ENCODE results near the gene KCNA1.
"Not testable (repeated sequence)": the region's sequence is repeated elsewhere in the genome, so short reads cannot be mapped to it uniquely, and the experiment has no call there.

The KCNA1 gene

GRCh38 chr12:4909734-4910501, at the start of gene KCNA1:
TSS of gene KCNA1 (plus strand) at chr12:4909905. CDS start at chr12:4911379, 1,474 bp downstream.
- in situ Hi-C loops (cut with MboI; ENCODE audit: low sequenced_read_pairs): no loop called here

DNA sequence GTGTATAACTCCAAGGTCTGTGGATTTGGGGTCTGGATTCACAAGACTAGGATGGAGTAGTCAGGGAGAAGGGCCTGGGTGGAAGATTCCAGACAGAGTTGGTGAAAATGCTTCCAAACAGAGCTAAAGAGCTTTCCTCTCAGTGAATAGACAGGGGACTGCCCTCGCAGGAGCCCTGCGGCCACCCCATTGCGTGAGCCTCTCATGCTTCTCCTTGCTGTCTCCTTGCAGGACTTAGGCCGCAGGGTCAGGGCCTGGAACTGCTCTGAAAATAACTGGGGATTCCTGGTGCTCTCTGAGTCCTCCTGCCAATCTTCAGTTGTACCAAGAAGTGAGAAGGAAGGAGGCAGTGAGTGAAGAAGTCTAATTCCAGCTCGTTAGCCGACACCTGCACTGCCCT, 49.0 kb upstream of the KCNA1 start:
- in situ Hi-C loops (cut with MboI; ENCODE audit: low sequenced_read_pairs): no loop called here

- in situ Hi-C loops (cut with MboI; ENCODE audit: low sequenced_read_pairs): no loop called here
These were observed 46.9 kb upstream of the KCNA1 start for GRCh38 chr12:4862809-4863208.

- in situ Hi-C loops (cut with MboI; ENCODE audit: low sequenced_read_pairs): no loop called here
These were observed 45.1 kb upstream of the KCNA1 start for GRCh38 chr12:4864575-4864974.

GRCh38 chr12:4865246-4865645, 44.5 kb upstream of the KCNA1 start:
- in situ Hi-C loops (cut with MboI; ENCODE audit: low sequenced_read_pairs): no loop called here

- in situ Hi-C loops (cut with MboI; ENCODE audit: low sequenced_read_pairs): no loop called here
These were observed 43.4 kb upstream of the KCNA1 start for GRCh38 chr12:4866299-4866698.

DNA sequence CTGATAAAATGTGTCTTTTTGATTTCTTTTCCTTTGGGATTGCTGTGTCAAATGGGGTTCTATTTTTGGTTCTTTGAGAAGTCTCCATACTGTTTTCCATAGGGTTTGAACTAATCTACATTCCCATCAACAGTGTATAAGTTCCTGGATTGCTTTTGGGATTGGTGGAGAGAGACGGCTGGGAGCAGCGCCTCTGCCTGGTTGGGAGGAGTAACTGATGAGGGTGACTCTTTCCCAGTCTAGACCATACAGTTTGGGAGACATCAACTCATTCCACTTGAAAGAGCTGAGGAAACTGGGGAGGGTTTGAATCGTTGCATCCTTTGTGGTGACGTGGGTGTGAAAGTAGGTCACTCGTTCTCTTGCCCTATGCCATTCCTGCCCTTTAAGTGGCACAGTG, 42.3 kb upstream of the KCNA1 start:
- in situ Hi-C loops (cut with MboI; ENCODE audit: low sequenced_read_pairs): no loop called here

- in situ Hi-C loops (cut with MboI; ENCODE audit: low sequenced_read_pairs): no loop called here
These were observed 39.3 kb upstream of the KCNA1 start for GRCh38 chr12:4870423-4870822.

DNA sequence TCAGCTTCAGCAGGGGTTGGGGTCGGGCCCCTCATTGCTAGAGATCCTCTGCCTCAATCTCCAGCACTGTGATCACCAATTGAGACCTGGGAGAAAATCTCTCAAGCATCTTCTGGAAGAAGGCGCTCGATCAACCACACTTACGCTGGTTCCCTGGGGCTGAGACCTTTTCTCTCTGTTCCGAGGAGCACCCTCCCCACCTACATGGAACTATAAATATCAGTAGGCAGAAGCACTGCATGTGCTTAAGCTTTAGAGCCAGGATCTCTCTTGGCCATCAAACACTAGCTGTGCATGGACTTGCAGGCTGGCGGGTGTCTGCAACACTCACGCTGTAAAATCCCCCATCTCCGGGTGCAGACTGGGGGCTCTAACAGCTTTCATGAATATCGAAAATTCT, 38.2 kb upstream of the KCNA1 start:
- in situ Hi-C loops (cut with MboI; ENCODE audit: low sequenced_read_pairs): no loop called here

GRCh38 chr12:4873947-4874346, 35.8 kb upstream of the KCNA1 start:
- in situ Hi-C loops (cut with MboI; ENCODE audit: low sequenced_read_pairs): no loop called here

GRCh38 chr12:4874671-4875070, 35.0 kb upstream of the KCNA1 start:
- in situ Hi-C loops (cut with MboI; ENCODE audit: low sequenced_read_pairs): no loop called here

GRCh38 chr12:4879481-4879880, 30.2 kb upstream of the KCNA1 start:
- in situ Hi-C loops (cut with MboI; ENCODE audit: low sequenced_read_pairs): not testable (repeated sequence)

- in situ Hi-C loops (cut with MboI; ENCODE audit: low sequenced_read_pairs): no loop called here
These were observed 28.2 kb upstream of the KCNA1 start for GRCh38 chr12:4881266-4882064.

DNA sequence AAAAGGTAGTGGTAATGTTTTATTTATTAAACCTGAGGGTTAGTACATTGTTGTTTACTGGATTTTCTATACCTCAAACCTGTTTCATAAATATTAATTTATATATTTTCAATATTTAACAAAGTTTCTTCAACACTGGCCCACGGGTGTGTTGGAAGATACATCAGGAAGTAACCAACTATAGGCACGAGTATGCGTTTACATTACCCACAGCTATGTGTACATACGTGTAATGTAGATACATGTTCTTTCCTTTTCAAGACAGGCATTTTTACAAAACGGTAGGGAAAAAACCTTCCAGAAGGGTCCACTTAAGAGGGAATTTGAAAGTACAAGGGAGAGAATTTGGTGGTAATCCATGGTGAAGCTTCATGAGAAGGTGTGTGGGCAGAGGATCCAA, 17.8 kb upstream of the KCNA1 start:
- in situ Hi-C loops (cut with MboI; ENCODE audit: low sequenced_read_pairs): no loop called here

DNA sequence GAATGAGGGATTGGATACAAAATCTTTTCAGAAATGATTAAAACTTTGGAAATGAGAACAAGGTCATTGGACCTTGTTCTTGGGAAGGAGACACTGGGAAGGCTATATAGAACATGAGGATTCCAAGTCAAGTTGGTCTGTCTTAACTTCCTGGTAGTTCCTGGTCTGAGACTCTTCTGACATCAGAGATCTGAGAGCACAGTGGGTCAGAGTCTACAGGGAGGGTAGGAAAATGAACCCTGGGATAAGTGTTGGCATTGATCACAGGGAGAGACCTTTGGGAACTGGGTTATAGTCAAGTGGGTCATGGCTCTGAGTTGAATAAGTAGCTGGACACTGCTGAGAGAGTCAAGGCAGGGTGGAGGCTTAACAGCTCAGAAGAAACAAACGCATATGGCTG, 17.3 kb upstream of the KCNA1 start:
- in situ Hi-C loops (cut with MboI; ENCODE audit: low sequenced_read_pairs): no loop called here

DNA sequence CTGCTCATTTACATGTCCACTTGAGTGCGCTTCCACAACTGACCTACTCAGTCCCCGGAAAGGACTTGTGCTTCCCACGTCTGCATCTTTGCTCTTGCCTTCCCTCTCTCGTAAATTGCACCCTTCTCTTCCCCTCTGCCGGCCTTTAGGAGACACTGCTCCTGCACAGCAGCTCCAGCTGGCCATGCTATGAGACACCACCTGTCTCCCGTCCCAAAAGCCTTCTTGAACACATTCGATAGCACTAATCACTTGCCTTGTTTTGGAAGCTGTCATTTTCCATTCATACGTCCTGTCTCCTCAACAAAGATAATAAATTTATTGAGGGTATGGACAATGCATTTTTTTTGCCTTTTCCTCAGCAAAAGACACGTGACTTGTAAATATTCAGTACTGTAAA, 15.7 kb upstream of the KCNA1 start:
- in situ Hi-C loops (cut with MboI; ENCODE audit: low sequenced_read_pairs): no loop called here

- in situ Hi-C loops (cut with MboI; ENCODE audit: low sequenced_read_pairs): no loop called here
These were observed 10.3 kb upstream of the KCNA1 start for GRCh38 chr12:4899364-4899763.

DNA sequence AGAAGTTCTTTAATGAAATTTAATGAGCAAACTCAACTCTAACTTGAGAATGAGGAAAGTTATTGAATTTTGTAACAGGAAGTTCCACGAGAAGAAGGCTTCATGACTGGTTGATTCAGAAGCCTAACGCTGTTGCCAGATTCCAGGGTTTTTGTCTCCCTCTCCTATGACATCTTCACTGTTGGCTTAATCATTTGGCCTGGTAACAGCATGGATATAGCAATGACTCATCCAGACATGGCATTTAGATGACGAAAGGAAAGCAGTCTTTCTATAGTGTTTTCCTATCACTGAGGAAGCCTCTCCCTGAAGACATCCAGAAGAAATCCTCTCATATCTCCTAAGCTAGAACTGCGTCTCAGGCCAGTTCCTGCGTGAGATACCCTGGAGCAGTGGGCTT, 9.4 kb upstream of the KCNA1 start:
- in situ Hi-C loops (cut with MboI; ENCODE audit: low sequenced_read_pairs): no loop called here

DNA sequence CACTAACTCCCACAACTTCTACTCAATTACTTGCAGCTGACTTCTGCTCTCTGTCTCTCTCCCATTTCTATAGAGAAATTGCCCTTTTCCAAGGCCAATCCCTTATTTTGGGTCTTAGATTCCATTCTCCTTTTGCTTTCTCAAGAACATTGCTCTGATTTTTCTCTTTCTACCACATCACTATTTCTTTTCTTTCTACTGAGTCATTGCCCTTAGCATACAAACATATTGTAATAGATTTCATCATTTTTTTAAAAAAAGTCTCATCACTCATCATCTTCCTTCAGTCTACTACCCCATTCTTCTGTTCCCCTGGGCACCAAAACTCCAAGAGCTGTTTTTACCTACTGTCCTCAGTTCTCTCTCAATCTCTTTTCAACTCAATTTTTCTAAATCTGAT, 4.4 kb upstream of the KCNA1 start:
- in situ Hi-C loops (cut with MboI; ENCODE audit: low sequenced_read_pairs): no loop called here

DNA sequence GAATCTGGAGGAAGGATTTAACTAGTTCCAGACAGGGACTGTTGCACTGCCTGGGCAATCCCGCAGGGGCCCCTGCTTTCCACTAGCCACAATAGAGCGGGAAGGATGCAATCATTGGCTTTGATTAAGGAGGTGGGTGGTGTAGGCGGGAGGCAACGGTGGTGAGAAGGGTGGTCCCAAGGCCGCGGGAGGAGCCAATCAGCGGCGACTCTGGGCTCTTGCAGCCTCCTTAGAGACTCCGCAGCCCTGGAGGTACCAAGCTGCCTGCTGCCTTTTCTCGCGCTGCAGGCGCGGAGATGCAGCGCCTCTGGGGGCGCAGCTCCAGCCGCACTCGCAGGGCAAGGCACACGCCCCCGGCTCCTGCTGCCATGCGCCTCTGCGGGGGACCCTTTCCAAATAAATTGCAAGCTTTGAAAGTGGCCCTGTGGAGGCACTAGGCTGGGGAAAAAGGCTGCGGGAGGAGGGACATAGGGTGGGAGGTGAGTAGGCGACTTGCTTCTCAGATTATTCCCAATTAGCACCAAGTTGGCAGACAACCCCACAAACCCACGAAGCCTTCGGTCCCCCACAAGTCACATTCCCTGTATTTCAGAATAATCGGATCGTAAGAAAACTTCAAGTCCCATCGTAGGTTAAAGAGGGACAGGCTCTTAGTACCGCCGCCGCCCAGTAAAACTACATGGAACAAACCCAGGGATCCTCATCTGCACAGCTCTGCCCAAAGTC, 858 bp upstream of the KCNA1 start:
- in situ Hi-C loops (cut with MboI; ENCODE audit: low sequenced_read_pairs): no loop called here

DNA sequence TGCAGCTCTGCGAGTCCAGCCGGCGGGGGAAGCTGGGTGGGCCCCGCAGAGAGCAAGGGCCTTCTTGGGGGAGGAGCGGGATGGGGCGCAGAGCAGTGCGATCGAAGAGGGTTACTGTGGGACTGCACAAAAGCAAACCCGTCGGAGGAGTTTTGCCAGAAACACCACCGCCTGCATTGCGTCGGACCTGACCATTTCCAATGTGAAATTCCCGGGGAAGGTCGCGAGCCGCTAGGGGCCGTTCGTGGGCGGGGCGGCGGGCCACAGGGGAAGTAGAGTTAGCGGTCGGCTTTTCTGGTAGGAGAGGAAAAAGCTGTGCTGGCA, 333 bp upstream of the KCNA1 start:
- in situ Hi-C loops (cut with MboI; ENCODE audit: low sequenced_read_pairs): no loop called here
